ENCODE data around the gene ASS1.
"Not testable (repeated sequence)": the region's sequence is repeated elsewhere in the genome, so short reads cannot be mapped to it uniquely, and the experiment has no call there.

ASS1 gene

GRCh38 chr9:130433168-130433946 is 11.4 kb upstream of the ASS1 start:
- Histone ChIP-seq H3K4me3 (ENCODE audit: insufficient read depth, low read length, poor library complexity, severe bottlenecking) (no peak overlapping the region), H3K36me3 (ENCODE audit: low read length) (no peaks in the 10 kb centered on the region), H3K4me2 (ENCODE audit: low read depth, low read length, poor library complexity, severe bottlenecking) (no peak overlapping the region), H3K79me2 (ENCODE audit: insufficient read depth, low read length) (no peaks in the 10 kb centered on the region), H3F3A (ENCODE audit: insufficient read depth) (no peaks in the 10 kb centered on the region), H2AFZ (ENCODE audit: low read depth, low read length, severe bottlenecking) (no peak overlapping the region), H4K20me1 (ENCODE audit: low read depth, low read length) (no peaks in the 10 kb centered on the region), H3K27me3 (ENCODE audit: low read length) (no peaks in the 10 kb centered on the region), H3K9me2 (replicated peaks; ENCODE audit: insufficient read depth, low read length) (no peaks in the 10 kb centered on the region), H3K27ac (ENCODE audit: low read depth, low read length) (no peak overlapping the region), H3K9ac (ENCODE audit: low read length) (no peak overlapping the region), H3K9me3 (ENCODE audit: insufficient read depth, low read length) (no peaks in the 10 kb centered on the region)
- no peak for TF ChIP-seq EZH2phosphoT487 (conservative IDR thresholded peaks at IDR 0.05; ENCODE audit: low read length)
- TF ChIP-seq CTCF (IDR thresholded peaks at IDR 0.05; ENCODE audit: insufficient read depth, low read length, poor library complexity, severe bottlenecking): no peak

- Histone ChIP-seq H3K79me2 (ENCODE audit: insufficient read depth, low read length) (no peaks in the 10 kb centered on the region), H3K27me3 (ENCODE audit: low read length) (no peaks in the 10 kb centered on the region), H3F3A (ENCODE audit: insufficient read depth) (no peaks in the 10 kb centered on the region), H3K9me2 (replicated peaks; ENCODE audit: insufficient read depth, low read length) (no peaks in the 10 kb centered on the region), H2AFZ (ENCODE audit: low read depth, low read length, severe bottlenecking) (no peak overlapping the region), H4K20me1 (ENCODE audit: low read depth, low read length) (no peaks in the 10 kb centered on the region), H3K9me3 (ENCODE audit: insufficient read depth, low read length) (no peaks in the 10 kb centered on the region), H3K27ac (ENCODE audit: low read depth, low read length) (no peak overlapping the region), H3K9ac (ENCODE audit: low read length) (no peak overlapping the region), H3K4me2 (ENCODE audit: low read depth, low read length, poor library complexity, severe bottlenecking) (no peak overlapping the region), H3K4me3 (ENCODE audit: insufficient read depth, low read length, poor library complexity, severe bottlenecking) (no peak overlapping the region), H3K36me3 (ENCODE audit: low read length) (no peaks in the 10 kb centered on the region)
- no peak for TF ChIP-seq EZH2phosphoT487 (conservative IDR thresholded peaks at IDR 0.05; ENCODE audit: low read length)
- TF ChIP-seq CTCF (IDR thresholded peaks at IDR 0.05; ENCODE audit: insufficient read depth, low read length, poor library complexity, severe bottlenecking): no peak
Measured at GRCh38 chr9:130433947-130434262, 10.9 kb upstream of the ASS1 start.

GRCh38 chr9:130434656-130435055 is 10.1 kb upstream of the ASS1 start:
- not testable (repeated sequence) for H3K27ac ChIP-seq (ENCODE audit: low read depth, low read length); H3F3A ChIP-seq (ENCODE audit: insufficient read depth); H3K36me3 ChIP-seq (ENCODE audit: low read length); H3K9me2 ChIP-seq (replicated peaks; ENCODE audit: insufficient read depth, low read length); H3K4me3 ChIP-seq (ENCODE audit: insufficient read depth, low read length, poor library complexity, severe bottlenecking); H3K9ac ChIP-seq (ENCODE audit: low read length); H4K20me1 ChIP-seq (ENCODE audit: low read depth, low read length); H3K4me2 ChIP-seq (ENCODE audit: low read depth, low read length, poor library complexity, severe bottlenecking); H2AFZ ChIP-seq (ENCODE audit: low read depth, low read length, severe bottlenecking); H3K79me2 ChIP-seq (ENCODE audit: insufficient read depth, low read length); H3K27me3 ChIP-seq (ENCODE audit: low read length); H3K9me3 ChIP-seq (ENCODE audit: insufficient read depth, low read length)

GRCh38 chr9:130437011-130437789 is 7.6 kb upstream of the ASS1 start:
- Histone ChIP-seq H3K4me3 (ENCODE audit: insufficient read depth, low read length, poor library complexity, severe bottlenecking) (no peak overlapping the region), H3K27me3 (ENCODE audit: low read length) (no peaks in the 10 kb centered on the region), H4K20me1 (ENCODE audit: low read depth, low read length) (no peaks in the 10 kb centered on the region), H2AFZ (ENCODE audit: low read depth, low read length, severe bottlenecking) (no peak overlapping the region), H3F3A (ENCODE audit: insufficient read depth) (no peaks in the 10 kb centered on the region), H3K4me2 (ENCODE audit: low read depth, low read length, poor library complexity, severe bottlenecking) (no peak overlapping the region), H3K9me2 (replicated peaks; ENCODE audit: insufficient read depth, low read length) (no peaks in the 10 kb centered on the region), H3K9me3 (ENCODE audit: insufficient read depth, low read length) (peaks cover 8% of the 10 kb centered on the region; the same call in 1 of the 2 replicates), H3K79me2 (ENCODE audit: insufficient read depth, low read length) (no peaks in the 10 kb centered on the region), H3K27ac (ENCODE audit: low read depth, low read length) (no peak overlapping the region), H3K9ac (ENCODE audit: low read length) (no peak overlapping the region), H3K36me3 (ENCODE audit: low read length) (no peaks in the 10 kb centered on the region)
- TF ChIP-seq EZH2phosphoT487 (conservative IDR thresholded peaks at IDR 0.05; ENCODE audit: low read length) (no peak), CTCF (IDR thresholded peaks at IDR 0.05; ENCODE audit: insufficient read depth, low read length, poor library complexity, severe bottlenecking) (no peak)

Measured in SU-DHL-6 (cell line).